Peyer's patch (tissue), 4 donors: ENCODE results near the gene EDNRA.

Experiments
- POLR2A ChIP-seq, 2 donors: fragments of 450-650 bp; IDR thresholded peaks; one replicate each; pipeline ENCODE4 v1.5.1; 2017; ENCODE audit warnings: antibody characterized with exemption in 2 of 2, mild to moderate bottlenecking in 2 of 2, moderate library complexity in 2 of 2
- TF ChIP-seq, protein P1 (sequence below), 6 experiments: fragments of 450-650 bp in 4 of 6; fragments of 200-600 bp in 2 of 6; sonication (generic) in 1 of 6; IDR thresholded peaks; one replicate each; pipeline ENCODE4 v1.5.1; 2017 to 2019; ENCODE audit warnings: antibody characterized with exemption in 6 of 6, mild to moderate bottlenecking in 3 of 6, moderate library complexity in 1 of 6

DNA sequence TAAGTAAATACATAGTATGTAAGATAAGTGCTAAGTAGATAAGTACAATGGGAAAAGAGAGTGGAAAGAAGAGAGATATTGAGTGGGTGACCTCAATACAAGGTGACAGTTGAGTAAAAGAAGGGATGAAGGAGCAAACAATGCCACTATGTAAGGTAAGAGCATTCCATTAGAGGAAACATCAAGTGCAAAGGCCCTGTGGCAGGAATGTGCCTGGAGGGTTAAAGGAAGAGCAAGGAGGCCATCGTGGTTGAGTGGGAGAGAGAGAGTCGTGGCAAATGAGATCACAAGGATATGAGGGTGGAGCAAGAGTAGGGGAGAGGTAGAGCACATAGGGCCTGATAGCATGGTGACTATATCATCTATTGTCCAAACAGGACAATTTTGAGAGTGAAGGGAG, 13.4 kb downstream of the EDNRA start:
- TF ChIP-seq, protein P1, sequence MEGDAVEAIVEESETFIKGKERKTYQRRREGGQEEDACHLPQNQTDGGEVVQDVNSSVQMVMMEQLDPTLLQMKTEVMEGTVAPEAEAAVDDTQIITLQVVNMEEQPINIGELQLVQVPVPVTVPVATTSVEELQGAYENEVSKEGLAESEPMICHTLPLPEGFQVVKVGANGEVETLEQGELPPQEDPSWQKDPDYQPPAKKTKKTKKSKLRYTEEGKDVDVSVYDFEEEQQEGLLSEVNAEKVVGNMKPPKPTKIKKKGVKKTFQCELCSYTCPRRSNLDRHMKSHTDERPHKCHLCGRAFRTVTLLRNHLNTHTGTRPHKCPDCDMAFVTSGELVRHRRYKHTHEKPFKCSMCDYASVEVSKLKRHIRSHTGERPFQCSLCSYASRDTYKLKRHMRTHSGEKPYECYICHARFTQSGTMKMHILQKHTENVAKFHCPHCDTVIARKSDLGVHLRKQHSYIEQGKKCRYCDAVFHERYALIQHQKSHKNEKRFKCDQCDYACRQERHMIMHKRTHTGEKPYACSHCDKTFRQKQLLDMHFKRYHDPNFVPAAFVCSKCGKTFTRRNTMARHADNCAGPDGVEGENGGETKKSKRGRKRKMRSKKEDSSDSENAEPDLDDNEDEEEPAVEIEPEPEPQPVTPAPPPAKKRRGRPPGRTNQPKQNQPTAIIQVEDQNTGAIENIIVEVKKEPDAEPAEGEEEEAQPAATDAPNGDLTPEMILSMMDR (IDR thresholded peaks at IDR 0.05), result no peak
- TF ChIP-seq POLR2A (IDR thresholded peaks at IDR 0.05), result no peak
